Measurements from ENCODE around the gene NOTCH2NLA.
"Not testable (repeated sequence)": the region's sequence is repeated elsewhere in the genome, so short reads cannot be mapped to it uniquely, and the experiment has no call there.

GRCh38 chr1:146236626-146237025 lies 7.8 kb upstream of the NOTCH2NLA start:
- TF ChIP-seq CTCF (IDR thresholded peaks at IDR 0.05; ENCODE audit: low read length); EZH2 (optimal IDR thresholded peaks at IDR 0.05; ENCODE audit: low read depth, low read length); EZH2phosphoT487 (IDR thresholded peaks at IDR 0.05; ENCODE audit: low read length): not testable (repeated sequence)

Measured in MM.1S (cell line).